ENCODE measurements around the gene SNTB2. TPM values are rescaled to one million over a fixed set of nuclear protein-coding genes. Genes with fewer than 3 reads are reported as not detected.

SNTB2 gene
- total RNA-seq, 1 donor from 2014 or later: 22.9 TPM

GRCh38 chr16:69351309-69352027 is 164.5 kb downstream of the SNTB2 start, which contains the start of gene TMED6:
Gene TMED6 (minus strand): TSS chr16:69351786. CDS start chr16:69351753, 33 bp downstream.
- no peak within 1 kb of the TSS for H3K4me2 ChIP-seq
- H3K79me2 ChIP-seq (ENCODE audit: low read depth): no peaks in the 10 kb centered on the region
- no peak within 1 kb of the TSS for H3K27ac Mint-ChIP-seq
- no peaks in the 10 kb centered on the region for H3K9me3 Mint-ChIP-seq
- H3K9ac ChIP-seq: no peak within 1 kb of the TSS
- H3K27me3 Mint-ChIP-seq (ENCODE audit: insufficient read depth, low read depth): peaks cover 4% of the 10 kb centered on the region
- no peaks in the 10 kb centered on the region for H4K20me1 ChIP-seq (ENCODE audit: low read depth)
- H3K4me3 ChIP-seq: no peak within 1 kb of the TSS
- no peak within 1 kb of the TSS for H2AFZ ChIP-seq (replicated peaks)
- TF ChIP-seq EZH2 (IDR thresholded peaks at IDR 0.05) (no peak), CTCF (IDR thresholded peaks at IDR 0.05) (no peak), EZH2phosphoT487 (IDR thresholded peaks at IDR 0.05) (no peak)
- peaks cover 5% of the 10 kb centered on the region for H3K36me3 ChIP-seq
- no peaks in the 10 kb centered on the region for H3K27me3 ChIP-seq
- H3F3A ChIP-seq (ENCODE audit: low read depth): peaks cover 4% of the 10 kb centered on the region
- no peaks in the 10 kb centered on the region for H3K4me1 Mint-ChIP-seq
- no peaks in the 10 kb centered on the region for H3K4me1 ChIP-seq
- DNase-seq (ENCODE audit: low spot score): no peak
- no peak within 1 kb of the TSS for H3K4me3 Mint-ChIP-seq
- no peaks in the 10 kb centered on the region for H3K9me3 ChIP-seq (ENCODE audit: low read depth)
- H3K27ac ChIP-seq: no peak within 1 kb of the TSS
- peaks cover 6% of the 10 kb centered on the region for H3K36me3 Mint-ChIP-seq

Small RNAs within 50 kb of the gene (small RNA-seq; reads per million reads assigned to genes)
- not detected for gene RF00019
- gene RNU6-22P: not detected

Other genes starting within 250 kb of the SNTB2 start
- gene HAS3, start 81.5 kb upstream of the SNTB2 start, total RNA-seq (ENCODE audit: low replicate concordance): 2.5 and 3.3 TPM in 2 replicates
- gene CHTF8, start 54.6 kb upstream of the SNTB2 start, total RNA-seq (ENCODE audit: low replicate concordance): 99.8 and 165 TPM in 2 replicates
- gene UTP4, start 54.5 kb upstream of the SNTB2 start, total RNA-seq (ENCODE audit: low replicate concordance): 13.3 and 15.9 TPM in 2 replicates
- gene VPS4A, start 124.2 kb downstream of the SNTB2 start, total RNA-seq (ENCODE audit: low replicate concordance): 21.9 and 35.8 TPM in 2 replicates
- gene PDF, start 143.4 kb downstream of the SNTB2 start, total RNA-seq (ENCODE audit: low replicate concordance): 12.9 and 14.1 TPM in 2 replicates
- gene COG8, start 152.4 kb downstream of the SNTB2 start, total RNA-seq (ENCODE audit: low replicate concordance): 30.3 and 72.4 TPM in 2 replicates
- 17.2 and 23.7 TPM in 2 replicates for gene NIP7, start 152.6 kb downstream of the SNTB2 start, total RNA-seq (ENCODE audit: low replicate concordance)
- gene TMED6, start 164.6 kb downstream of the SNTB2 start, total RNA-seq (ENCODE audit: low replicate concordance): not detected in 2 replicates
- 26.8 and 57.5 TPM in 2 replicates for gene TERF2, start 198.8 kb downstream of the SNTB2 start, total RNA-seq (ENCODE audit: low replicate concordance)
- 67.9 and 108 TPM in 2 replicates for gene CYB5B, start 237.5 kb downstream of the SNTB2 start, total RNA-seq (ENCODE audit: low replicate concordance)